ENCODE data around the gene UQCRQ. TPM values are rescaled to one million over a fixed set of nuclear protein-coding genes. Genes with fewer than 3 reads are reported as not detected.

UQCRQ gene
- total and polyA plus RNA-seq, 2 donors (not counting 3 experiments of a cell fraction or from before 2014, with no cell fraction given) = 246 to 390 TPM

DNA sequence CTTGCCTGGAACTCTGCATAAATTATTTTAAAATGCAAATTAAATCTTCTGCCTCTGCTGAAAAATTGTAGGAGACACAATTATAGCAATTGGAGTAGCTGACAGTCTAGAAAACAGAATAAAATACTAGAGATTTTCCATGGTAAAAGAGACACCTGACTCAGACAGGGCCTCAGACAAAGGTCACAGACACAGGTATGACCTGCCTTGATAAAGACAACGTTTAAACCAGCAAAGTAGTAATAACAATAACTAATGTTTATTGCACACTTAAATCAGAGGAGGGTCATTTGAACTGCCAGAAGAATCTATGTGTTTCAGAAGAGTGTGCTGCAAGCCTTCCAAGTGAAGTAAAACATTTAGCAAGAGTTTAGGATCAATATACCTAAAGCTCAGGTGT is 49.4 kb upstream of the UQCRQ start:
- H3K27ac ChIP-seq (ENCODE audit: insufficient read depth, low read depth, low read length) = no peak overlapping the region
- no peak for FAIRE-seq
- H3K4me3 ChIP-seq (replicated peaks in 1 of 3; ENCODE audit: insufficient read depth in 1 of 3, low read depth in 1 of 3, low read length in 3 of 3) = no peak overlapping the region
- H3K36me3 ChIP-seq (ENCODE audit: control insufficient read depth in 2 of 2, extremely low read depth in 1 of 2, insufficient read depth in 2 of 2, low read length in 2 of 2) = no peaks in the 10 kb centered on the region
- intact Hi-C loops (cut with micrococcal nuclease) = no loop called here
- peaks cover 10 to 20% of the 10 kb centered on the region in 2 experiments for H3K27me3 ChIP-seq (ENCODE audit: control insufficient read depth in 2 of 2, insufficient read depth in 2 of 2, low read length in 2 of 2)
- no peak overlapping the region for H2AFZ ChIP-seq (ENCODE audit: low read depth, low read length)
- no peak for TF ChIP-seq MYC (IDR thresholded peaks at IDR 0.05; ENCODE audit: low read depth, low read length)
- TF ChIP-seq JUN (IDR thresholded peaks at IDR 0.05; ENCODE audit: borderline replicate concordance, insufficient read depth, insufficient read length, low read depth) = no peak
- no peak for TF ChIP-seq POLR2A (IDR thresholded peaks at IDR 0.05; ENCODE audit: low read depth, low read length)
- TF ChIP-seq EZH2 (IDR thresholded peaks at IDR 0.05; ENCODE audit: borderline replicate concordance, low read depth, low read length, severe bottlenecking) = no peak
- TF ChIP-seq, protein P1, sequence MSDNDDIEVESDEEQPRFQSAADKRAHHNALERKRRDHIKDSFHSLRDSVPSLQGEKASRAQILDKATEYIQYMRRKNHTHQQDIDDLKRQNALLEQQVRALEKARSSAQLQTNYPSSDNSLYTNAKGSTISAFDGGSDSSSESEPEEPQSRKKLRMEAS (IDR thresholded peaks at IDR 0.05; ENCODE audit: insufficient read depth, insufficient read length) = no peak
- TF ChIP-seq, protein P2, sequence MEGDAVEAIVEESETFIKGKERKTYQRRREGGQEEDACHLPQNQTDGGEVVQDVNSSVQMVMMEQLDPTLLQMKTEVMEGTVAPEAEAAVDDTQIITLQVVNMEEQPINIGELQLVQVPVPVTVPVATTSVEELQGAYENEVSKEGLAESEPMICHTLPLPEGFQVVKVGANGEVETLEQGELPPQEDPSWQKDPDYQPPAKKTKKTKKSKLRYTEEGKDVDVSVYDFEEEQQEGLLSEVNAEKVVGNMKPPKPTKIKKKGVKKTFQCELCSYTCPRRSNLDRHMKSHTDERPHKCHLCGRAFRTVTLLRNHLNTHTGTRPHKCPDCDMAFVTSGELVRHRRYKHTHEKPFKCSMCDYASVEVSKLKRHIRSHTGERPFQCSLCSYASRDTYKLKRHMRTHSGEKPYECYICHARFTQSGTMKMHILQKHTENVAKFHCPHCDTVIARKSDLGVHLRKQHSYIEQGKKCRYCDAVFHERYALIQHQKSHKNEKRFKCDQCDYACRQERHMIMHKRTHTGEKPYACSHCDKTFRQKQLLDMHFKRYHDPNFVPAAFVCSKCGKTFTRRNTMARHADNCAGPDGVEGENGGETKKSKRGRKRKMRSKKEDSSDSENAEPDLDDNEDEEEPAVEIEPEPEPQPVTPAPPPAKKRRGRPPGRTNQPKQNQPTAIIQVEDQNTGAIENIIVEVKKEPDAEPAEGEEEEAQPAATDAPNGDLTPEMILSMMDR (IDR thresholded peaks at IDR 0.05; ENCODE audit: extremely low read depth in 1 of 2, insufficient read depth in 1 of 2, low read depth in 1 of 2, low read length in 2 of 2) = no peak
- TF ChIP-seq FOS (IDR thresholded peaks at IDR 0.05; ENCODE audit: borderline replicate concordance, insufficient read depth, low read length) = no peak
- no peak for TF ChIP-seq GATA2 (IDR thresholded peaks at IDR 0.05; ENCODE audit: insufficient read depth, insufficient read length, low read depth, low read length)
- TF ChIP-seq POLR2AphosphoS5 (IDR thresholded peaks at IDR 0.05; ENCODE audit: insufficient read depth, low read depth, low read length) = no peak
- BruUV-seq (replicated peaks) = no TSS peak
- no peak overlapping the region for H3K9ac ChIP-seq (replicated peaks; ENCODE audit: extremely low read depth, insufficient read depth, low read length)
- no peaks in the 10 kb centered on the region for H3K79me2 ChIP-seq (ENCODE audit: control insufficient read depth, insufficient read depth, low read length)
- DNase-seq (ENCODE audit: low read depth, low spot score) = no peak
- no peaks in the 10 kb centered on the region for H3K9me3 ChIP-seq (replicated peaks; ENCODE audit: control insufficient read depth, insufficient read depth, low read length)
- H4K20me1 ChIP-seq (replicated peaks; ENCODE audit: control insufficient read depth, extremely low read depth, insufficient read depth, low read length) = no peaks in the 10 kb centered on the region
- POLR2A ChIA-PET = no interaction called here
- dilution Hi-C loops (cut with MboI; ENCODE audit: extremely low pct_ligation_motif_present, low sequenced_read_pairs) = no loop called here
- H3K4me2 ChIP-seq (ENCODE audit: insufficient read depth, low read length) = no peak overlapping the region
- no peaks in the 10 kb centered on the region for H3K9me1 ChIP-seq (replicated peaks; ENCODE audit: control insufficient read depth, extremely low read depth, insufficient read depth, low read length)
- H3K4me1 ChIP-seq (ENCODE audit: control insufficient read depth, extremely low read depth, insufficient read depth, low read length) = peaks cover 2% of the 10 kb centered on the region
- CTCF ChIA-PET = interaction anchor here (0.7 to 5.9 kb wide), 5 partner anchors 10 to 290 kb away, joined by 3 to 179 read pairs (median 3); no protein-coding TSS in a partner anchor
